Fibroblast of lung (primary cell): ENCODE measurements around the gene RIT2.

Experiments used
- EZH2 ChIP-seq: IDR thresholded peaks from 2 replicates; pipeline ENCODE4 v1.5.1; 2012; ENCODE audit warnings: low read length, control low read depth, mild to moderate bottlenecking; ENCODE audit errors: missing control alignments
- TF ChIP-seq, protein P1 (sequence below), 2 donors: IDR thresholded peaks in 1 of 2; conservative IDR thresholded peaks in 1 of 2; 1 replicate in 1 of 2; 2 replicates in 1 of 2; pipeline ENCODE4 v1.5.1; 2011 to 2012; ENCODE audit warnings: low read length in 2 of 2, control low read depth in 1 of 2, inconsistent platforms in 1 of 2, low read depth in 1 of 2, mild to moderate bottlenecking in 1 of 2

DNA sequence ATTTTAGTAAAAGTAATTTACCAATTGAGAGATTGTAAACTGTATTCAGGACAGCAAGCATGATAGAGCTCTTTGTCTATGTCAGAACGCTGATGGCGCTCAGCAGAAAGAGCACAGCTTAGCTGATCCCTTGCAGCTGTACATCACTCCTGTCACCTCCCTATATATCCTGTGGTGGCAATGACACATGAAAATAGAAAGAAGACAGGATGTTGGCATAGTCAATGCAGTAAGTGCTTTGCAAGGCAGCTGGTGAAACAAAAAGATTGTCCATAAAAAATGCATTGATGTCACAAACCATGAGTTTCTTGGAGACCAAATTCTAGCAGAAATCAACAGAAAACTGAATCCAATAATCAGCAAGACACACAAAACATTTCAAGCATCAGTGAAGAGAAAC lies 221.5 kb downstream of the RIT2 start:
- TF ChIP-seq, protein P1, sequence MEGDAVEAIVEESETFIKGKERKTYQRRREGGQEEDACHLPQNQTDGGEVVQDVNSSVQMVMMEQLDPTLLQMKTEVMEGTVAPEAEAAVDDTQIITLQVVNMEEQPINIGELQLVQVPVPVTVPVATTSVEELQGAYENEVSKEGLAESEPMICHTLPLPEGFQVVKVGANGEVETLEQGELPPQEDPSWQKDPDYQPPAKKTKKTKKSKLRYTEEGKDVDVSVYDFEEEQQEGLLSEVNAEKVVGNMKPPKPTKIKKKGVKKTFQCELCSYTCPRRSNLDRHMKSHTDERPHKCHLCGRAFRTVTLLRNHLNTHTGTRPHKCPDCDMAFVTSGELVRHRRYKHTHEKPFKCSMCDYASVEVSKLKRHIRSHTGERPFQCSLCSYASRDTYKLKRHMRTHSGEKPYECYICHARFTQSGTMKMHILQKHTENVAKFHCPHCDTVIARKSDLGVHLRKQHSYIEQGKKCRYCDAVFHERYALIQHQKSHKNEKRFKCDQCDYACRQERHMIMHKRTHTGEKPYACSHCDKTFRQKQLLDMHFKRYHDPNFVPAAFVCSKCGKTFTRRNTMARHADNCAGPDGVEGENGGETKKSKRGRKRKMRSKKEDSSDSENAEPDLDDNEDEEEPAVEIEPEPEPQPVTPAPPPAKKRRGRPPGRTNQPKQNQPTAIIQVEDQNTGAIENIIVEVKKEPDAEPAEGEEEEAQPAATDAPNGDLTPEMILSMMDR (conservative IDR thresholded peaks at IDR 0.05 in 1 of 2, IDR thresholded peaks at IDR 0.05 in 1 of 2; ENCODE audit: low read depth in 1 of 2, low read length in 2 of 2) = no peak
- no peak for TF ChIP-seq EZH2
